COLO668 (cell line): Measurements from ENCODE around the gene TRIM68.

Experiments used
- DNase-seq: peaks from one replicate; lab custom pipeline; 2025; ENCODE audit not compliant: unreplicated experiment; lab: John Stamatoyannopoulos, UW

TRIM68 gene

DNA sequence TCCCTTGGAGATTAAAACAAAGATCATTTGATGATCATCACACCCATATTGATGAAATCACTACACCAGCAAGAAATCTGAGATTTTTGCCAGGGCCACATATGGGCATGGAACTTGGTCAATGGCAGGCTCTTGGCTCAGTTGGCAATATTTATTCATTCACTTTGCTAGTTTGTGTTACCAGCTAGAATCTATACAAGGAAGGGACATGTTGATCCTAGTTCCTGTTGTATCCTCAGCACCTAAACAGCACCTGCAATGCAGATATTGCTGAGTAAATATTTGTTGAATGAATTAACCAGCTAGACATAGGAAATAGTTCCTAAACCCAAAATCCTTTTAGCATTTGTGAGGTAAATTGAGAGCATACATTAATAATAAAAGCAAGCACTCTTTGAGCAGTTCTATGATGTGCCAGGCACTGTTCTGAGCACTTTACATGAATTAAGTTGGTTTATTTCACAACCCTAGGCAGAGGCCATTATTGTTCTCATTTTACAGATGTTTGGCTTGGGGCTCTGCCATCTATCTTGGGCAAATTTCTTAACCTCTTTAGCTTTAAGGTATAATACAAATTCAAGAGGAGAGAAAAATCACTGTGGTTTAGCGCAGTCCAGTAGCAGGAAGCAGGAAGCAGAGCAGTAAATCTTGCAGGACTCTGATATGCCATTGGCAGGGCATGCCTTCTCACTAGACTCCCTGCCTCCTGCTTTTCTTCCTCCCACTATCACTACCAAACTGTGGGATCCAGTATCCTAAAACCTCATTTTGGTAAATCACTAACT, 1.6 kb downstream of the TRIM68 start:
- DNase-seq: peak; percentile 36

DNA sequence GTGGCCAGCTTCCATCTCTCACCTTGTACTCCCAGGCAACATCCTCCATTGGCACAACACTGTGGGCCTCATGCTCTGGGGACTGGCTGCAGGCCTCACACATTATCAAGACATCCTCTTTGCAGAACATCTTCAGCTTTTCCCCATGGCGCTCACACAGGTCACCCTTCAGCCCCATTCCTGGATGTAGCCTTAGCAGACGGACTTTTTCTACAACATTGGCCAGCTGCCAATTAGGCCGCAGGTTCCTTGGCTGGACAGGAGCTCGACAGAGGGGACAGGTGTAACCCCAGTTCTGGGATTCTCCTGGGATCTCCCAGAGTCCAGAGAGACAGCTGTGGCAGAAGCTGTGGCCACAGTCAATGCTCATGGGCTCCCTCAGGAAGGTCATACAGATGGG, 3.0 kb downstream of the TRIM68 start:
- no peak for DNase-seq

DNA sequence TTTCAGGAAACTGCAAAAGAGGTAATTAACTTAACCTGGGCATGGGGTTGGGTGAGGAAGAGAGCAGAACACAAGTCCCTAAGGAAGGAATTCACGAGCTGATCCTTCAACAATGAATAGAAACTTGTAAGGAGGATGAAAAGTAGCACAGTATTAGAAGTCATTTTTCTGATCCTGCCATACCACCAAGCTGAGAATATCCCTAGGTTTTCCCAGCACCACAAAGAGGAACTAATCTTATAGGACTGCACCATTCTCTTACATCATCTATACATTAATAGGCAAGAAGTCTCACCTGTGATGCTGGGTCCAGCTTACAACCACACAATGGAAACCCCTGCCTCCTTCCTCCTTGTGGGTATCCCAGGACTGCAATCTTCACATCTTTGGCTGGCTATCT, 14.3 kb downstream of the TRIM68 start, which contains the start of gene OR52I1:
OR52I1 (plus strand) TSS at position 301 of the 400 bp plus-strand sequence; CDS start at position 301, 0 bp downstream.
- DNase-seq: no peak

DNA sequence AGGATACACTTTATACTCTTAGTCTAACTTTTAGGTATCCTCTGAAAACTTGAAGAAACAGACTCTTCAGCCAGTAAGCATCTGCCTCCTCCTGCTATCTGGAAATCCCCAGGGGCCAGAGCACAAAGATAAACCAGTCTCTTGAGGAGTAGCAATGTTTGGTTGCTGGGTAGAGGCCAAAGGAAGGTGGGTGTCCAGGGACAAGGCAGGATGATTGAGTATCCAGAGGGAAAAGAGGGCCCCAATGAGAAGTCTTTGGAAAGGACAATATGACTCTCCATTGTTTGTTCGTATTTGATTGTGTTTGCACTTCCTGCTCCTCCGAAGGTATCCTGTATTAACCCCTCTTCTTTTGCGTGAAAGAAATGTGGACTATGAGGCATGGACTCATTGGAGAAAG, 19.0 kb downstream of the TRIM68 start:
- no peak for DNase-seq

DNA sequence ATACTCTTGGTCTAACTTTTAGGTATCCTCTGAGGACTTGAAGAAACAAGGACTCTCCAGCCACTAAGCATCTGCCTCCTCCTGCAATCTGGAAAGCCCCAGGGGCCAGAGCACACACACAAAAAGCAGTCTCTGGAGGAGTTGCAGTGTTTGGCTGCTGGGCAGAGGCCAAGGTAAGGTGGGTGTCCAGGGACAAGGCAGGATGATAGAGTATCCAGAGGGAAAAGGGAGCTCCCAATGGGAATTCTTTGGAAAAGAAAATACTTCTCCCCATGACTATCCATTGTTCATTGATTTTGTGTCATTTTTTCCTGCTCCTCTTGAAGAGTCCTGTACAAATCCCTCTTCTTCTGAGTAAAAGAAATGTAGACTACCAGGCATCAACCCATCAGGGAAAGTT, 26.6 kb downstream of the TRIM68 start, which contains the start of gene OR52I2:
OR52I2 (plus strand) TSS at position 301 of the 400 bp plus-strand sequence.
- DNase-seq: no peak

DNA sequence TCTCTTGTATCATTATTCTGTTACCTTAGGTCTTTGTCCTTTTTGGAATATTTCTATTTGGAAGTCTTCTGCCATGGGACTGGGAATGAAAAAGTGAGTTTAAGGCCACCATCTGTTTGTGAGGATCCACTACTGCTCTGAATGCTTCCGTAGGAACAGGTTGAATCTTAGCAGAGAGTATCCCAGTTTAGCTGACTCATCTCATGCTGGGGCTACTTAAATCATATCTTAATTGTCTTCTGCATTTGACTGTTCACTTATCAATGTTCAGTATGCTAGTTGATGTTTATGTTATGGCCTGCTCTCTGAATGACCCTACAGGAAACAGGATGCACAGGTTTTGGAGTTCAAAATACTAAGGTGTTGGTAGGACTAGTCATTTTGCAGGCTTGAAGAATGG, 27.9 kb downstream of the TRIM68 start:
- no peak for DNase-seq

DNA sequence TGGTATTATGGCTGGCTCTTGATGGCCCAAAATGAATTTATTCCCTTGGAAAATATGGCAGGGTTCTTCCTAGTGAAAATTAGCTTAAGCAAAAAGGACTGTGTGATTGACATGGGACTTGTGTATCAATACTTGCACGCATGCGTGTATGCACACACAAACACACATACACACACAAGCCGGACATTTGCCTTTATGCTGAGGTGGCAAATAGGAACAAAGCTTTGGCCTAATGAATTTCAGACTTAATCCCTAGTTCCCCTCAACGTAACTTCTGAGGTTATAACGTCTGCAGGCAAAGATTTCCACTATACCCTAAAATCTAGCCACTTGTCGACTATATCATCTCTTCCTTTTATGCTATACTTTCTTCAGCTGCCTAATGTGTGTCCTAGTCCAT, 29.4 kb downstream of the TRIM68 start:
- no peak for DNase-seq

DNA sequence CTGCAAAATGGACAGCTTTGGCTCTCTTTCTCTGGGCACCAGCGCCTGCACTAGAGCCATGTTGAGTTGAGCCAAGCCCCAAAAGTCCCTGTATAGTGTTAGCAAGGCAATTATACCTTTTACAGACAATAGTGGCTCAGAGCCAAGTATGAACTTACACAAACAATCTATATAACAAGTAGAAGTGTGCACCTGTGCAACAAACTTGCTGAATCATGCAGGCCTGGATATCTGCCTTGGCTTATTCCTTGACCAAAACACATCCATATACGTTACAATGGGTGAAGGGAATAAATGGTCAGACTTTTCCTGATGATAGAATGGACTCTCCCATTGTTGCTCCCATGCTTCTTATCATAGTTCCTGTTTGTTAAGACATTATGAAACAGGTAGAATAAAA, 30.3 kb downstream of the TRIM68 start:
- DNase-seq: peak; percentile 23

DNA sequence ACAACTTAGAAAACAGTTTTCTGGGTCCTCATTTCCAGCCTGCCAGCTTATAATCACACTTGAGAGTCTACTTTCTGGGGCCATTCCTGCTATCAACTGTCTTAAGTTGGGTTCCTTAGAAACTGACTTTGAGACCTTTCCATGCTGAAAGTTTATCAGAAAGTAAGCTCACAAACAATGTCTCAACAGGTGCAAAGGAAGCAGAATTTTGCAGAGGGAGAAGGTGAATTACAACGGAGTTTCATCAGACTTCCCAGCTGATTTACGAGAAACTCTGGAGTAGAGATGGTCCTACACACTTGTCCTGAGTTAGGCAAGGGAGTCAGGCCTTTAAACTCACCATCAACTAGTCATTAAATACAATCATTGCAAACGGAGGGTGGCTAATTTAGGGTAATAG, 31.2 kb downstream of the TRIM68 start:
- DNase-seq: no peak

DNA sequence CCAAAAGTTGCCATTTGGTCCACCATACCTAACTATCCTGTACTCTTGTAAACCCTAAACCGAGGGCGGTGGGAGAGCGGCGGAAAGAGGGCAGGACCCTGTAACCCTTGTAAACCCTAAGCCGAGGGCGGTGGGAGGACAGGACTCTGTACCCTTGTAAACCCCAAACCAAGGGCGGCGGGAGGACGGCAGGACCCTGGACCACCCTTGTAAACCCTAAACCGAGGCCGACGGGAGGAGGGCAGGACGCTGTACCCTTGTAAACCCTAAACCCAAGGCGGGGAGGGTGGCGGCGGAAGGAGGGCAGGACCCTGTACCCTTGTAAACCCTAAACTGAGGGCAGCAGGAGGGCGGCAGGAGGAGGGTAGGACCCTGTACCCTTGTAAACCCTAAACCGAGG, 39.0 kb downstream of the TRIM68 start:
- no peak for DNase-seq

DNA sequence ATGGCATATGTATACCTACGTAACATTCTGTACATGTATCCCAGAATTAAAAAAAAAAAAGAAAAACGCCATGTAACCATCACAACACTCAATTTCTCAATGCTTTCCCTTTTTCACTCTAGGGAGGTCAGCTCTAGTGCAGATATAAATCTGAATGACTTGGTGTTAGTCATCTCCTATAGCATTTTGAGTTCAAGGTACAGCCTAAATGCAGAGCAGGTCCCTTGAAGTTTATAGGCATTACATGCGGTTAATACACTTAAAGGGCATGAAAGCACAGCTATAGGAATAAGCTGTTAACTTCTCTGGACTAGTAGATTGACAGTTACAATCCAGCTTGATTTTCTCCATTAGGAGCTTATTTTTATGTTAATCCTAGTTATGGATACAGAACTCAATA, 42.7 kb downstream of the TRIM68 start:
- no peak for DNase-seq

DNA sequence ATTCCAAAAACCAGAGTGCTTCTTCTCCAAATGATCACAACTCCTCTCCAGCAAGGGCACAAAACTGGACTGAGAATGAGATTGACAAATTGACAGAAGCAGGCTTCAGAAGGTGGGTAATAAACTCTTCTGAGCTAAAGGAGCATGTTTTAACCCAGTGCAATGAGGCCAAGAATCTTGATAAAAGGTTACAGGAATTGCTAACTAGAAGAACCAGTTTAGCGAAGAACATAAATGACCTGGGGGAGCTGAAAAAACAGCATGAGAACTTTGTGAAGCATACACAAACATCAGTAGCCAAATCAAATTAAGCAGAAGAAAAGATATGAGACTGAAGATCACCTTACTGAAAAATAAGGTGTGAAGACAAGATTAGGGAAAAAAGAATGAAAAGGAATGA, 47.6 kb downstream of the TRIM68 start:
- no peak for DNase-seq

DNA sequence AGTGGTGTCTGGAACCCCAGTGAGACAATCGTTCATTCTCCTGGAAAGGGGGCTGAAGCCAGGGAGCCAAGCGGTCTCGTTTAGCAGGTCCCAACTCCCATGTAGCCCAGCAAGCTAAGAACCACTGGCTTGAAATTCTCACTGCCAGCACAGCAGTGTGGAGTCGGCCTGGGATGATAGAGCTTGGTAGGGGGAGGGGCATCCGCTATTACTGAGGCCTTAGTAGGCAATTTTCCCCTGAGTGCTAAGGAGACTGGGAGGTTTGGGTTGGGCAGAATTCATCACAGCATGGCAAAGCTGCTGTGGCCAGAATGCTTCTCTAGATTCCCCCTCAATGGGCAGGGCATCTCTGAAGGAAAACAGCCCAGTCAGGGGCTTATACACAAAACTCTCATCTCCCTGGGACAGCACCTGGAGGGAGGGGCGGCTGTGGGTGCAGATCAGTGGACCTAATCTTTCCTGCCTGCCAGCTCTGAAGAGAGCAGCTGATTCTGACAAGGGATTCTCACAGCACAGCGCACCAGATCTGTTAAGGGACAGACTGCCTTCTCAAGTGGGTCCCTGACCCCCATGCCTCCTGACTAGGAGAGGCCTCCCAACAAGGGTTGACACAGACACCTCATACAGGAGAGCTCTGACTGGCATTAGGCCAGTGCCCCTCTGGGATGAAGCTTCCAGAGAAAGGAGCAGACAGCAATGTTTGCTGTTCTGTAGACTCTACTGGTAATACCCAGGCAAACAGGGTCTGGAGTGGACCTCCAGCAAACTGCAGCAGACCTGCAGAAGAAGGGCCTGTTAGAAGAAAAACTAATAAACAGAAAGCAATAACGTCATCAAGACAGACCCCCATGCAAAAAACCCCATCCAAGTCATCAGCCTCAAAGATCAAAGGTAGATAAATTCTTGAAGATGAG, 48.2 kb downstream of the TRIM68 start:
- DNase-seq: no peak

DNA sequence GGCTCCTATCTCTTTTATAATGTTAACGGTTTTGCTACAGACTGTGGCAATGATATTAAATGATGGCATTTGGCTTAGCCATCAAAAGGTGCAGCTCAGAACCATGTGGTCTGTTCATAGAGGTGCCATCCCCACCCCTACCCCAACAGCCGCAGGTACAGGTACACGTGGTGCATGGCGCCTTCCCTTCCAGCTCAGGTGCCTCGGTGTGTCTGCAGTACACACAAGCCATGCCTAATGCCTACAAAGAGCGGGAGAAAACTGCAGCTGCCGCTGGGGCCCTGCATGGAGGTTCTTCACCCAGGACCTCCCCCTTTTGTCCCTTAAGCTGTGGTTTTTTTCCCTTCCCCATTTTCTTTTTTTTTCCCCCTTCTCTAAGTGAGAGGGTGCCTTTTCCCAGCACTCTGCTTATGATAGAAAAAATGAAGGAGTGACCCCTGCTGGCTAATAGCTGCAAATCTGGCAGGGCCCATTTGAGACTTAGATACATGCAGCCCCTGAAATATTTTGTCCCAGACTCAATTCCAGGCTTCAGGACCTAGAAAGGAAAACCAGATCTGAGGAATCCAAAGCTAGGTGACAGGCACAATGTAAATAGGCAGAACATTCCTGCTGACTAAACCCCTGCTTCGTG, 56.6 kb downstream of the TRIM68 start:
- DNase-seq: no peak
